COLO668 (cell line): ENCODE results near the gene ZNF181.
"Not testable (repeated sequence)": the region's sequence is repeated elsewhere in the genome, so short reads cannot be mapped to it uniquely, and the experiment has no call there.

Source experiments
- DNase-seq: peaks from one replicate; lab custom pipeline; 2025; ENCODE audit not compliant: unreplicated experiment; lab: John Stamatoyannopoulos, UW

Gene ZNF181

GRCh38 chr19:34733746-34734536 lies at the start of gene ZNF181:
Gene ZNF181, plus strand, starts transcription at chr19:34734243. Its CDS starts 795 bp downstream, at chr19:34735038.
- DNase-seq = peak; percentile 91

- DNase-seq = not testable (repeated sequence)
Observed at GRCh38 chr19:34685266-34685665, 48.8 kb upstream of the ZNF181 start.

- DNase-seq = no peak
Observed at GRCh38 chr19:34686455-34686854, 47.6 kb upstream of the ZNF181 start.

GRCh38 chr19:34687348-34687747 lies 46.7 kb upstream of the ZNF181 start:
- DNase-seq = no peak

- no peak for DNase-seq
Observed at GRCh38 chr19:34688592-34688991, 45.5 kb upstream of the ZNF181 start.

GRCh38 chr19:34690372-34690771 lies 43.7 kb upstream of the ZNF181 start:
- DNase-seq = no peak

GRCh38 chr19:34692549-34692948 lies 41.5 kb upstream of the ZNF181 start:
- no peak for DNase-seq

- DNase-seq = peak; percentile 52
Observed at GRCh38 chr19:34707661-34708060, 26.4 kb upstream of the ZNF181 start.

GRCh38 chr19:34711890-34712289 lies 22.2 kb upstream of the ZNF181 start:
- DNase-seq = no peak

GRCh38 chr19:34712395-34713261 lies 21.4 kb upstream of the ZNF181 start:
- DNase-seq = peak; percentile 37

- DNase-seq = no peak
Observed at GRCh38 chr19:34713262-34713637, 20.8 kb upstream of the ZNF181 start.

GRCh38 chr19:34715357-34715756 lies 18.7 kb upstream of the ZNF181 start:
- DNase-seq = no peak

- no peak for DNase-seq
Observed at GRCh38 chr19:34722353-34722752, 11.7 kb upstream of the ZNF181 start.

- DNase-seq = no peak
Observed at GRCh38 chr19:34725400-34725799, 8.6 kb upstream of the ZNF181 start.

GRCh38 chr19:34731019-34731829 lies 2.8 kb upstream of the ZNF181 start:
- DNase-seq = no peak

GRCh38 chr19:34731964-34732363 lies 2.1 kb upstream of the ZNF181 start:
- no peak for DNase-seq

GRCh38 chr19:34732612-34733211 lies 1.3 kb upstream of the ZNF181 start:
- DNase-seq = peak; percentile 37

GRCh38 chr19:34733266-34733745 lies 737 bp upstream of the ZNF181 start:
- DNase-seq = peak; percentile 76

- peak; percentile 49 for DNase-seq
Observed at GRCh38 chr19:34734537-34735103, 577 bp downstream of the ZNF181 start.
